NT2/D1 (cell line): ENCODE data around the gene EXD3.

Source experiments
- SUZ12 ChIP-seq: IDR thresholded peaks from 2 replicates; pipeline ENCODE4 v1.6.1; 2011; ENCODE audit not compliant: insufficient read length, insufficient read depth; ENCODE audit errors: extremely low read depth
- YY1 ChIP-seq: IDR thresholded peaks from 2 replicates; pipeline ENCODE4 v1.6.1; 2011; ENCODE audit not compliant: insufficient read length, insufficient read depth
- ZNF274 ChIP-seq: IDR thresholded peaks from 2 replicates; pipeline ENCODE4 v1.6.1; 2011; ENCODE audit warnings: mild to moderate bottlenecking, low read depth, low read length

- TF ChIP-seq YY1 = no peak
- no peak for TF ChIP-seq SUZ12
- no peak for TF ChIP-seq ZNF274
These were observed 143.9 kb downstream of the EXD3 start for GRCh38 chr9:137278721-137279711.
